HTERT RPE-1 (cell line): ENCODE results near the gene DHX34.

Source experiments
- in situ Hi-C: fragments of 300-500 bp; cut with MboI; formaldehyde crosslinking; loops from 4 replicates; pipeline ENCODE4 v1.14.3; 2020; ENCODE audit warnings: low sequenced_read_pairs

DHX34 gene

GRCh38 chr19:47417107-47417745 lies 68.1 kb downstream of the DHX34 start:
- in situ Hi-C loops, result no loop called here

GRCh38 chr19:47417746-47418691 lies 68.9 kb downstream of the DHX34 start:
- in situ Hi-C loops, result no loop called here

GRCh38 chr19:47418692-47419029 lies 69.5 kb downstream of the DHX34 start:
- in situ Hi-C loops, result no loop called here

- in situ Hi-C loops, result no loop called here
Observed at GRCh38 chr19:47419030-47419783, 70.1 kb downstream of the DHX34 start, which contains the start of gene MEIS3. Gene MEIS3 (minus strand): TSS chr19:47419527. CDS start chr19:47419081, 446 bp downstream.

- in situ Hi-C loops, result no loop called here
Observed at GRCh38 chr19:47419789-47420188, 70.7 kb downstream of the DHX34 start.

- in situ Hi-C loops, result no loop called here
Observed at GRCh38 chr19:47421244-47421786, 72.2 kb downstream of the DHX34 start.

- in situ Hi-C loops, result no loop called here
Observed at GRCh38 chr19:47421844-47422395, 72.8 kb downstream of the DHX34 start.

GRCh38 chr19:47422417-47423163 lies 73.5 kb downstream of the DHX34 start:
- in situ Hi-C loops, result no loop called here

GRCh38 chr19:47423203-47423882 lies 74.2 kb downstream of the DHX34 start:
- in situ Hi-C loops, result no loop called here

- in situ Hi-C loops, result no loop called here
Observed at GRCh38 chr19:47427241-47428176, 78.4 kb downstream of the DHX34 start.

GRCh38 chr19:47428177-47428894 lies 79.2 kb downstream of the DHX34 start:
- in situ Hi-C loops, result no loop called here

GRCh38 chr19:47429140-47429793 lies 80.2 kb downstream of the DHX34 start:
- in situ Hi-C loops, result no loop called here

GRCh38 chr19:47430041-47430802 lies 81.1 kb downstream of the DHX34 start:
- in situ Hi-C loops, result no loop called here

GRCh38 chr19:47432091-47432490 lies 83.0 kb downstream of the DHX34 start:
- in situ Hi-C loops, result no loop called here
